Osteocyte (in vitro differentiated cells): Measurements from ENCODE around the gene YY1AP1. TPM values are rescaled to one million over a fixed set of nuclear protein-coding genes. Genes with fewer than 3 reads are reported as not detected.
A peak's percentile ranks its signal among the peaks of the same experiment; 100 is the strongest.

ENCODE experiments used
- DNase-seq: peaks from one replicate; pipeline ENCODE4 v3.0.0; 2021; ENCODE audit warnings: mixed read lengths; ENCODE audit not compliant: unreplicated experiment; ENCODE audit errors: extremely low spot score
- H3K27ac Mint-ChIP-seq: one replicate; pipeline ENCODE4 v1.8.0; 2021; ENCODE audit warnings: mild to moderate bottlenecking, mixed read lengths; ENCODE audit not compliant: unreplicated experiment
- H3K27me3 Mint-ChIP-seq: one replicate; pipeline ENCODE4 v1.8.0; 2021; ENCODE audit warnings: mixed read lengths; ENCODE audit not compliant: unreplicated experiment
- H3K36me3 Mint-ChIP-seq: one replicate; pipeline ENCODE4 v1.8.0; 2021; ENCODE audit warnings: mixed read lengths; ENCODE audit not compliant: unreplicated experiment
- H3K4me1 Mint-ChIP-seq: one replicate; pipeline ENCODE4 v1.8.0; 2021; ENCODE audit warnings: mixed read lengths; ENCODE audit not compliant: unreplicated experiment
- H3K4me3 Mint-ChIP-seq: one replicate; pipeline ENCODE4 v1.8.0; 2021; ENCODE audit warnings: mild to moderate bottlenecking, moderate library complexity, mixed read lengths; ENCODE audit not compliant: unreplicated experiment
- H3K9me3 Mint-ChIP-seq: one replicate; pipeline ENCODE4 v1.8.0; 2021; ENCODE audit warnings: mixed read lengths; ENCODE audit not compliant: unreplicated experiment
- CTCF ChIP-seq: fragments of 200-600 bp; sonication (generic); IDR thresholded peaks from 2 replicates; pipeline ENCODE4 v1.5.0; 2021; ENCODE audit warnings: antibody characterized with exemption, mild to moderate bottlenecking, moderate library complexity
- total RNA-seq: library from RNA; stranded (reverse); gene quantifications from 2 replicates; pipeline ENCODE4 v1.2.1, GENCODE V29; 2021

Gene YY1AP1
- total RNA-seq, 1 donor from 2014 or later, result 53.3 TPM

DNA sequence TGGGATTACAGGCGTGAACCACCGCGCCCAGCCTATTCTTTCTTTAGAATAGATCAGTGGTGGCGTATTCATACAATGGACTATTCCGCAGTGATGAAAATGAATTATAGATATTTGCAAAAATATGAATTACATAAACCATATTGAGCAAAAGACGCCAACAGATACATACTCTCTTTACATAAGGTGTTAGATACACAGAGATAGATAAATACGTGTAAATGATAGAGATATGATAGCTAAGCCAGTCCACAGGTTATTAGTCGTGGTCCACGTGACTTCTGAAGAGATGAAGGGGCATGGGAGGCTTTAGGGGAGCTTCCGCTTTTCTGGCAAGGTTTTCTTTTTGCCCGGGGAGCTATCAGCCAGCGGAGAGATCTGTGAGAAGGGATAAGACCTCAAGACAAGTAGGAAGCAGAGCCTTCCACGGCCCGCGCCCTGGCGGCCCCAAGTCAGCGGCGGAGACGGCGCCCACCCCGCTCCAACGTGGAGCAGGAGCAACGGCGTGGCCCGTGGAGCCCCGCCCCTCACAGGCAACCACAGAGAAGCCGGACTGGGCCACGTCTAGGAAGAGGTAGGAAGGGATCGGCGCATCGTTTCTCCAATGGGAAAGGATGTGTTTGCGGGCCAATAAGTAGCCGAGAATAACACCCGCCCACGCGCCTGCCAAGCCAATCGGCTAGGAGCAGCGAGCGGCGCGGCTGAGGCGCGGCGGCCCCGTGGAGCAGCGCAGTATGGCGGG, 78.9 kb downstream of the YY1AP1 start, which contains the start of gene MSTO1:
TSS of gene MSTO1 (plus strand) at position 704 of the 742 bp plus-strand sequence. CDS start at position 735, 31 bp downstream.
- no peak for TF ChIP-seq CTCF
- H3K27ac Mint-ChIP-seq, result peak within 1 kb of the TSS; percentile 90
- peaks cover 6% of the 10 kb centered on the region for H3K4me1 Mint-ChIP-seq

More for the DNA sequence above, 78.9 kb downstream of the YY1AP1 start, which contains the start of gene MSTO1:
- Mint-ChIP-seq H3K9me3 (no peaks in the 10 kb centered on the region), H3K36me3 (peaks cover 11% of the 10 kb centered on the region), H3K4me3 (peak within 1 kb of the TSS; percentile 88), H3K27me3 (no peaks in the 10 kb centered on the region)
- peak; percentile 98 for DNase-seq

Other genes starting within 250 kb of the YY1AP1 start
- 46.3 and 51.5 TPM in 2 replicates for gene ASH1L, start 126.0 kb downstream of the YY1AP1 start, total RNA-seq
- gene MSTO1, start 78.6 kb downstream of the YY1AP1 start, total RNA-seq, result 47.8 and 50.8 TPM in 2 replicates
- gene DAP3, start 317 bp upstream of the YY1AP1 start, total RNA-seq, result 78.0 and 85.2 TPM in 2 replicates
- 56.3 and 57.0 TPM in 2 replicates for gene GON4L, start 168.4 kb upstream of the YY1AP1 start, total RNA-seq
- gene SYT11, start 170.8 kb upstream of the YY1AP1 start, total RNA-seq, result 5.3 TPM in 2 replicates
- gene RIT1, start 222.6 kb upstream of the YY1AP1 start, total RNA-seq, result 43.1 and 45.6 TPM in 2 replicates
- 48.8 and 53.7 TPM in 2 replicates for gene KHDC4, start 245.6 kb upstream of the YY1AP1 start, total RNA-seq